ENCODE measurements around the gene FBP1.

GRCh38 chr9:94622087-94622800, 17.1 kb downstream of the FBP1 start:
- no peak for TF ChIP-seq CTCF (IDR thresholded peaks at IDR 0.05)
- TF ChIP-seq POLR2A (IDR thresholded peaks at IDR 0.05), result no peak

All from Peyer's patch (tissue), 4 donors.